IMR-90 (cell line): ENCODE data around the gene GPR84. TPM values are rescaled to one million over a fixed set of nuclear protein-coding genes. Genes with fewer than 3 reads are reported as not detected.

Source experiments
- ATAC-seq: fragments of 200-7000 bp; cut with Tn5 transposase; 2 replicates; pipeline ENCODE4 v1.9.1; 2020; ENCODE audit warnings: low read depth, mild to moderate bottlenecking, moderate library complexity
- BruUV-seq: library from RNA; stranded (reverse); fragments of 400-500 nt; replicated peaks from 2 replicates; lab custom pipeline; 2021; lab: Mats Ljungman, UMichigan
- CTCF ChIA-PET: fragments of 300-600 bp; formaldehyde crosslinking; extraction: SDS; loops from one replicate; lab custom pipeline; 2021; ENCODE audit warnings: antibody characterized with exemption; lab: Yijun Ruan, JAX
- POLR2A ChIA-PET: fragments of 300-600 bp; sonication (Branson Sonifier 250); formaldehyde crosslinking; loops from one replicate; lab custom pipeline; 2022; ENCODE audit warnings: antibody characterized with exemption; ENCODE audit not compliant: unreplicated experiment; lab: Charles Lee
- DNase-seq: peaks from one replicate; pipeline ENCODE4 v3.0.0; 2013
- H2AFZ ChIP-seq: replicated peaks from 2 replicates; pipeline ENCODE3; 2013; ENCODE audit warnings: low read length, mild to moderate bottlenecking; ENCODE audit not compliant: poor library complexity
- H2AK5ac ChIP-seq: 2 replicates; pipeline ENCODE4 v1.6.1; 2013; ENCODE audit warnings: low read depth, low read length, inconsistent platforms
- H2AK9ac ChIP-seq: replicated peaks from 2 replicates; pipeline ENCODE3; 2013; ENCODE audit warnings: mild to moderate bottlenecking, low read depth, low read length, moderate library complexity; ENCODE audit not compliant: poor library complexity
- H2BK120ac ChIP-seq: 2 replicates; pipeline ENCODE4 v1.6.1; 2013; ENCODE audit warnings: low read depth, low read length, inconsistent platforms
- H2BK15ac ChIP-seq: 3 replicates; pipeline ENCODE4 v1.6.1; 2013; ENCODE audit warnings: low read depth, low read length, inconsistent platforms
- H2BK20ac ChIP-seq: 2 replicates; pipeline ENCODE4 v1.6.1; 2013; ENCODE audit warnings: low read depth, mild to moderate bottlenecking, inconsistent platforms, low read length, moderate library complexity
- H2BK5ac ChIP-seq: 2 replicates; pipeline ENCODE4 v1.6.1; 2013; ENCODE audit warnings: mild to moderate bottlenecking, low read depth, low read length, inconsistent platforms; ENCODE audit not compliant: poor library complexity, severe bottlenecking
- H3K14ac ChIP-seq: replicated peaks from 2 replicates; pipeline ENCODE4 v1.6.1; 2013; ENCODE audit warnings: low read depth, low read length, inconsistent platforms
- H3K18ac ChIP-seq: 2 replicates; pipeline ENCODE4 v1.6.1; 2013; ENCODE audit warnings: low read depth, low read length, control low read depth
- H3K23ac ChIP-seq: 2 replicates; pipeline ENCODE4 v1.6.1; 2013; ENCODE audit warnings: low read depth, low read length, inconsistent platforms
- H3K27ac ChIP-seq: 2 replicates; pipeline ENCODE4 v1.5.1; 2013; ENCODE audit warnings: mild to moderate bottlenecking, control low read depth, low read length; ENCODE audit not compliant: insufficient read depth
- H3K27me3 ChIP-seq: 2 replicates; pipeline ENCODE4 v1.6.1; 2013; ENCODE audit warnings: low read length; ENCODE audit not compliant: control insufficient read depth, insufficient read depth
- H3K36me3 ChIP-seq: 2 replicates; pipeline ENCODE4 v1.6.1; 2013; ENCODE audit warnings: low read length, mixed read lengths; ENCODE audit not compliant: control insufficient read depth, insufficient read depth
- H3K4ac ChIP-seq: 2 replicates; pipeline ENCODE4 v1.6.1; 2013; ENCODE audit warnings: low read depth, low read length, inconsistent platforms
- H3K4me1 ChIP-seq: 2 replicates; pipeline ENCODE4 v1.6.1; 2013; ENCODE audit warnings: low read length, mixed read lengths; ENCODE audit not compliant: control insufficient read depth, insufficient read depth
- H3K4me2 ChIP-seq: 2 replicates; pipeline ENCODE4 v1.6.1; 2013; ENCODE audit warnings: low read depth, mild to moderate bottlenecking, control low read depth, low read length, moderate library complexity
- H3K4me3 ChIP-seq: 2 replicates; pipeline ENCODE4 v1.5.1; 2013; ENCODE audit warnings: low read depth, mild to moderate bottlenecking, control low read depth, low read length, moderate library complexity; ENCODE audit not compliant: insufficient read depth
- H3K56ac ChIP-seq: 2 replicates; pipeline ENCODE4 v1.6.1; 2013; ENCODE audit warnings: low read length, inconsistent platforms; ENCODE audit not compliant: insufficient read depth; ENCODE audit errors: extremely low read depth
- H3K79me1 ChIP-seq, 2 experiments: 2 replicates each; pipeline ENCODE4 v1.6.1; 2013; ENCODE audit warnings: low read length in 2 of 2, inconsistent platforms in 1 of 2, low read depth in 1 of 2
- H3K9ac ChIP-seq: 2 replicates; pipeline ENCODE4 v1.6.1; 2013; ENCODE audit warnings: low read depth, low read length, control low read depth
- H3K9me1 ChIP-seq: 2 replicates; pipeline ENCODE4 v1.6.1; 2013; ENCODE audit warnings: low read length, inconsistent platforms; ENCODE audit not compliant: insufficient read depth
- H3K9me3 ChIP-seq: 2 replicates; pipeline ENCODE4 v1.6.1; 2013; ENCODE audit warnings: low read length; ENCODE audit not compliant: control insufficient read depth, insufficient read depth
- H4K20me1 ChIP-seq: 2 replicates; pipeline ENCODE4 v1.6.1; 2013; ENCODE audit warnings: low read length, inconsistent platforms; ENCODE audit not compliant: insufficient read depth
- H4K5ac ChIP-seq: 2 replicates; pipeline ENCODE4 v1.6.1; 2013; ENCODE audit warnings: mild to moderate bottlenecking, low read depth, low read length, control low read depth
- H4K8ac ChIP-seq, 2 experiments: 2 replicates each; pipeline ENCODE4 v1.6.1; 2013; ENCODE audit warnings: low read depth in 2 of 2, low read length in 2 of 2, control low read depth in 1 of 2, inconsistent platforms in 1 of 2
- H4K91ac ChIP-seq: 2 replicates; pipeline ENCODE4 v1.6.1; 2013; ENCODE audit warnings: low read depth, low read length, inconsistent platforms; ENCODE audit not compliant: insufficient read depth
- MXI1 ChIP-seq: IDR thresholded peaks from 2 replicates; pipeline ENCODE4 v1.6.1; 2012; ENCODE audit warnings: low read depth, mild to moderate bottlenecking, low read length, moderate library complexity, borderline replicate concordance
- WGBS, 2 experiments: methylation state at CpG; one replicate each; pipeline versions ENCODE4 v1.1.5 to v1.1.7; 2013; ENCODE audit warnings: missing lambda C conversion rate in 2 of 2; ENCODE audit not compliant: insufficient read length in 1 of 2; ENCODE audit errors: extremely low coverage in 2 of 2; 5-methylcytosine and 5-hydroxymethylcytosine counted together
- dilution Hi-C: fragments of 300-500 bp; cut with HindIII; formaldehyde crosslinking; loops from one replicate; pipeline ENCODE4 v1.14.3; 2018; ENCODE audit warnings: low sequenced_read_pairs; ENCODE audit not compliant: unreplicated experiment
- in situ Hi-C: fragments of 300-500 bp; cut with MboI; formaldehyde crosslinking; loops from 3 replicates; pipeline ENCODE4 v1.14.3; 2019; ENCODE audit warnings: low sequenced_read_pairs, inconsistent platforms, mixed read lengths
- intact Hi-C: fragments of 100-400 bp; cut with micrococcal nuclease; formaldehyde crosslinking; loops from 2 replicates; pipeline ENCODE4 v1.10.0; 2022
- polyA plus RNA-seq, 3 experiments: library from polyadenylated mRNA; depleted of rRNA; stranded (reverse); fragments of >200 nt; gene quantifications; 2 replicates each; pipeline ENCODE4 v1.2.3, GENCODE V29; 2012; ENCODE audit warnings: low replicate concordance in 1 of 3
- total RNA-seq: library from RNA; depleted of rRNA; stranded (reverse); fragments of >200 nt; gene quantifications from 2 replicates; pipeline ENCODE4 v1.2.3, GENCODE V29; 2012

The GPR84 gene
- total and polyA plus RNA-seq, 2 of the 4 experiments (the other 2 are of a cell fraction) = not detected

DNA sequence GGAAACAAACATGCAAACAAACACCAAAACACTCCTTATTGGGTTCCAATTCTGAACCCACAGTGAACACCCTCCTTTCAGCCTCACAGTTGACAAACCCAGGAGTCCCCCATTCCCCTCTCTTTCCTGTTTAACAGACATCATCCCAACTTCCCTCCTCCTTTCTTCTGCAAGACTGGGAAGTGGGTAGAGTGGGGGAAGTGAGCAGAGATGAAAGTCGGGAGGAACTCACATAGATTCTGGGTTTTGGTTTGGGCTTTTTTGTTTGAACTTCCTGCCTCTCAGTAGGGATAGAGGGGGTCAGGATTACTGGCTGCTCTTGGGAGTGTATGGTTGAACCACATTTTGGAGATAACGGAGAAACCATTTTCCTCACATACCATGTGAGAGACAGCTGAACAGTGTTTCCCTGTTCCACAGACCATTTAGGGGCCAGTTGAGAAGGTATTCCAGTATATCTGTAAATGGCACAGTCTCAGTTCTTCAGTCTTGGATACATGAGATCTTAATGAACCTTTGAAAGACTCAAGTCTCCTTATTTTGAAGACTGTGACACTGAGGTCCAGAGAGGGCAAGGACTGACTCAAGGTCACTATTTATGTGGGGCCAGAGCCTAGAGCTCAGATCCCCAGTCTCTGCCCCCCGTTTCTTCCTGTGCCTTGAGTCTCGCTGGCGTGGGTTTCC is 3.9 kb upstream of the GPR84 start:
- DNase-seq (no peak), ATAC-seq (no peak)
- WGBS, 2 experiments = 0% methylated on average over 3 of the region's 5 CpGs; no CpG with 5 or more reads in 1 of the 2 experiments
- 0 out of 2 replicates have a peak overlapping the region, but pooled peaks have one; percentile 14 for H3K23ac ChIP-seq
- H3K79me1 ChIP-seq = no peaks in the 10 kb centered on the region
- peak overlapping the region; percentile 89 for H2AFZ ChIP-seq
- peaks cover 10% of the 10 kb centered on the region; the same call in 1 of the 2 replicates for H3K4me1 ChIP-seq
- peak overlapping the region; percentile 64 for H3K4ac ChIP-seq
- peak overlapping the region; percentile 3 for H2AK9ac ChIP-seq
- no peaks in the 10 kb centered on the region for H4K20me1 ChIP-seq
- ChIA-PET CTCF (interaction anchor here (1.0 to 2.4 kb wide), 9 partner anchors 9 to 154 kb away, joined by 3 to 15 read pairs (median 5); partner anchors contain the start of gene COPZ1), POLR2A (interaction anchor here (0.6 kb wide), 1 partner anchor 78 kb away, joined by 7 read pairs; no protein-coding TSS in a partner anchor)
- no peaks in the 10 kb centered on the region for H3K9me3 ChIP-seq
- TF ChIP-seq MXI1 = no peak
- intact Hi-C loops = loop anchor here (1.0 kb wide), 3 partner anchors 74 to 148 kb away; no protein-coding TSS in a partner anchor
- peak overlapping the region; percentile 20 for H2AK5ac ChIP-seq
- H3K36me3 ChIP-seq = 0 out of 2 replicates have a peak, but pooled peaks cover 1% of the 10 kb centered on the region
- dilution Hi-C loops = no loop called here
- in situ Hi-C loops = no loop called here
- H3K27me3 ChIP-seq = no peaks in the 10 kb centered on the region
- H3K9ac ChIP-seq = peak overlapping the region; percentile 57; the same call in 1 of the 2 replicates
- peak overlapping the region; percentile 43; the same call in 1 of the 2 replicates for H4K91ac ChIP-seq
- no peak overlapping the region for H3K56ac ChIP-seq
- no peak overlapping the region for H3K4me3 ChIP-seq
- H3K4me2 ChIP-seq = peak overlapping the region; percentile 37; the same call in 1 of the 2 replicates
- H2BK20ac ChIP-seq = peak overlapping the region; percentile 43; the same call in 1 of the 2 replicates
- no peaks in the 10 kb centered on the region; the same call in 1 of the 2 replicates for H3K9me1 ChIP-seq
- peak overlapping the region; percentile 90 for H4K5ac ChIP-seq
- peak overlapping the region; percentile 34; the same call in 1 of the 2 replicates for H3K27ac ChIP-seq
- H3K14ac ChIP-seq = peak overlapping the region; percentile 72
- H2BK120ac ChIP-seq = peak overlapping the region; percentile 23; the same call in 1 of the 2 replicates
- H3K18ac ChIP-seq = peak overlapping the region; percentile 16; the same call in 1 of the 2 replicates
- H2BK5ac ChIP-seq = no peak overlapping the region
- H2BK15ac ChIP-seq = peak overlapping the region; percentile 27; the same call in 1 of the 3 replicates
- no TSS peak for BruUV-seq
- peak overlapping the region; percentile 75 to 86; a peak in 3 of 4 replicates for H4K8ac ChIP-seq
